Mucosa of gallbladder (tissue), 1 donor: ENCODE data around the gene IRS2. TPM values are rescaled to one million over a fixed set of nuclear protein-coding genes. Genes with fewer than 3 reads are reported as not detected.
"Not testable (repeated sequence)": the region's sequence is repeated elsewhere in the genome, so short reads cannot be mapped to it uniquely, and the experiment has no call there.

ENCODE experiments used
- DNase-seq: peaks from one replicate; pipeline ENCODE4 v3.0.0-alpha.2; 2020; ENCODE audit warnings: low spot score
- total RNA-seq: library from RNA; stranded (reverse); gene quantifications from one replicate; pipeline ENCODE4 v1.2.1, GENCODE V29; 2021
- donor health status: DM: no; HTN: no; CAD: no.

The IRS2 gene
- 25.6 TPM for total RNA-seq

DNA sequence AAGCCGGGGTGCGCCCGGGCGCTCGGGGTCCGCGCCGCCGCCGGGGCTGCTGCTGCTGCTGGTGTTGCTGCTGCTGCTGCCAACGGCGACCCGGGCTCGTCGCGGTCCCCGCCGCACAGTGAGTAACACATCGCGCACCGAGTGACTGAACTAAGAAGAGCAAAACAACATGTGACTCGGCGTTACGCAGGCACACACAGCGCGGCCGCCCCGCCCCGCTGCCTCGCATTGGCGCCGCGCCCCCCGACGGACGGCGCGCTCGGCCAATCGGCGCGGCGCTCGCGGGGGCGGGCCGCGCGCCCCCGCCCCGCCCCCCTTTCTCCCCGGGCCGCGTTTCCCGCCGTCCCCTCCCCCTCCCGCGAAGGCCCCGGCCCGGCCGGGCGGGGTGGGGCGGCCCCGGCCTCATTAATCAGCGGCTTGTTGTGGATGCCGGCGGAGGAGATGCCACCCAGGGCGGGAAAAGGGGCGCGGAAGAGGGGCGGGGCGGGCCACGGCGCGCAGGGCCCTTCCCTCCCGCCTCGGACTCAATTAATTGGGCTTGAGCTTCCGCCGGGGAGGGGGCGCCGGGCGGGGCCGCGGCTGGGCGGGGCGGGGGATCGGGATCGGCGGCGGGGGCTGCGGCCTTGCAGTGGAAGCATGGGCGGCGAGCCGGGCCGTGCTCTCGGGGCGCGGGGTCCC lies at the start of gene IRS2:
Gene IRS2 (minus strand): TSS at position 127 of the 678 bp plus-strand sequence. CDS start 530 bp downstream, outside the sequence.
- DNase-seq, result peak; percentile 96

- DNase-seq, result no peak
Measured at GRCh38 chr13:109834973-109835720, 48.8 kb upstream of the IRS2 start.

DNA sequence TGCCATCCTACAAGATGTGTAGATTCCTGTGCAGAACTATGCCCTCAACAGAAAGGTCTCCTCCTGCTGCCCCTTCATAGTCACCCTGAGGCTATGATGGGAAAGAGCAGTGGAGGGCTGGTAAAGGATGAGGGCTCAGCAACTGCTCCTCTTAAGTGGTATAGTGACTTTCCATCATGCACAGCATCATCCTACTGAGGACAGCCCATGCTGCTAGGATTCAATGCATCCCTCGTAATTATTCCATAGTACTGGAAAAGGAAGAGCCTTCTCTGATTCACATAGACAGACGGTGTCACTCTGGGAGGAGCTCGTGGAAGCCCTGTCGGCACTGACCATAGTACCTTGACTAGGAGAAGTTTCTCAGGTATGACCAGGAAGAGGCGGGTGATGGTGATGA lies 47.6 kb upstream of the IRS2 start:
- DNase-seq, result no peak

DNA sequence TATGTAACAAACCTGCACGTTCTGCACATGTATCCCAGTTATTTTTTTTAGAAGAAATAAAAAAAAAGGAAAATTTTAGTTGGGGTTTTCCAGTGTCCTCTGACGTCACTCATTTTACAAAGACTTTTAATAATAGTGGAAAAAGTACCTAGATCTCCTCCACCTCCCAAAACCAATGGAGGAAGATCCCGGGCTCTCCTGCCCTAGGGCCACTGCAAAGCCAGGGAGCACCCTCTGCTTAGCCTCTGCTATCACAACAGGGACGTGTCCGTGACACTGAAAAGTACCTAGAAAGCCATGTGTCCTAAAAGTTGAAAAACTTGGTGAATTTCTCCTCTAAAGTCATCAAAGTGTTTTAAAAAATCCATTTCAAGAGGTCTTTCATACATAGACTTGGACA lies 46.7 kb upstream of the IRS2 start:
- no peak for DNase-seq

DNA sequence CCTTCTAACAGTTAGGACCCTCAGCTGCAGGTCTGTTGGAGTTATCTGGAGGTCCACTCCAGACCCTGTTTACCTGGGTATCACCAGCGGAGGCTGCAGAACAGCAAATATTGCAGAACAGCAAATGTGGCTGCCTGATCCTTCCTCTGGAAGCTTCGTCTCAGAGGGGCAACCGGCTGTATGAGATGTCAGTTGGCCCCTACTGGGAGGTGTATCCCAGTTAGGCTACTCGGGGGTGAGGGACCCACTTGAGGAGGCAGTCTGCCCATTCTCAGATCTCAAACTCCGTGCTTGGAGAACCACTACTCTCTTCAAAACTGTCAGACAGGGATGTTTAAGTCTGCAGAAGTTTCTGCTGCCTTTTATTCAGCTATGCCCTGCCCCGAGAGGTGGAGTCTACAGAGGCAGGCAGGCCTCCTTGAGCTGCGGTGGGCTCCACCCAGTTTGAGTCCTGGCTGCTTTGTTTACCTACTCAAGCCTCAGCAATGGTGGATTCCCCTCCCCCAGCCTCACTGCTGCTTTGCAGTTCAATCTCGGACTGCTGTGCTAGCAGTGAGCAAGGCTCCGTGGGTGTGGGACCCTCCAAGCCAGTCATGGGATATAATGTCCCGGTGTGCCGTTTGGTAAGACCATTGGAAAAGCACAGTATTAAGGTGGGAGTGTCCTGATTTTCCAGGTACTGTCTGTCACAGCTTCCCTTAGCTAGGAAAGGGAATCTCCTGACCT lies 42.4 kb upstream of the IRS2 start:
- DNase-seq, result not testable (repeated sequence)

- not testable (repeated sequence) for DNase-seq
Measured at GRCh38 chr13:109823201-109823600, 36.8 kb upstream of the IRS2 start.

DNA sequence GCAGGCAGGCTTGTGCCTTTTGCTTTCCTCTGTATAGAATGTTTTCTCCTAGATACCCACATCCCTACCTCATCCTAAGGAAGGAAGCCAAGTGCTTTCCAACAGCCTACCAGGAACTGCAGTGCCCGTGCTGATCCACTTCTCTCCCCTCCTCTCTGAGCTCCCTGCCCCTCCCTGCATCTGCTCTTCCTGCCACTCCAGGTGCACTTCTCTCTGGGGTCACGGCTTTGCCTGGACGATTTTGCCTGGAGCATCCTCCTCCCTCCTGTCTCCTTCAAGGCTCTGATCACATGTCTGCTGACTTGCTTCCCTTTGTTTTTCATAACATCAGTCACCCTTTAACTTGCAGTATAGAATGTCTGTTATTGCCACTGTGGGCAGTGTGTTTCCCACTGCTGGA lies 34.7 kb upstream of the IRS2 start:
- no peak for DNase-seq

DNA sequence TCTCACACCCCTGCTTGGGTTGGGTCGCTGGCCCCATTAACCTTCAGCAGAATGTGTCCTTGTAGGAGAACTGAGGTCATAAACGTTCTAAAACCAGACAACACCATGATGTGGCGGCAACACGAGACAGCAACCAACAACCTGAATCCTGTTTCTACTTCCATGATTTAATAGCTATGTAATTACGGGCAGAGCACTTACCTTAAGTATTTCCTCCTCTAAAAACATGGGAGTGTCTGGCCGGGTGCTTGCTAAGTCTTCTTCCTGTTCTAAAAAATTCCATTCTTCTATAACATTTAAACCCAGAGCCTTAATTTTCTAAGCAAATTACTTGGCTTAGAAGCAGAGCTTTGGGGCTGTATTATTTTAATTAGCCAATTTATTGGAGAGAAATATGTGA lies 33.5 kb upstream of the IRS2 start:
- DNase-seq, result no peak

- DNase-seq, result no peak
Measured at GRCh38 chr13:109818886-109819285, 32.5 kb upstream of the IRS2 start.

DNA sequence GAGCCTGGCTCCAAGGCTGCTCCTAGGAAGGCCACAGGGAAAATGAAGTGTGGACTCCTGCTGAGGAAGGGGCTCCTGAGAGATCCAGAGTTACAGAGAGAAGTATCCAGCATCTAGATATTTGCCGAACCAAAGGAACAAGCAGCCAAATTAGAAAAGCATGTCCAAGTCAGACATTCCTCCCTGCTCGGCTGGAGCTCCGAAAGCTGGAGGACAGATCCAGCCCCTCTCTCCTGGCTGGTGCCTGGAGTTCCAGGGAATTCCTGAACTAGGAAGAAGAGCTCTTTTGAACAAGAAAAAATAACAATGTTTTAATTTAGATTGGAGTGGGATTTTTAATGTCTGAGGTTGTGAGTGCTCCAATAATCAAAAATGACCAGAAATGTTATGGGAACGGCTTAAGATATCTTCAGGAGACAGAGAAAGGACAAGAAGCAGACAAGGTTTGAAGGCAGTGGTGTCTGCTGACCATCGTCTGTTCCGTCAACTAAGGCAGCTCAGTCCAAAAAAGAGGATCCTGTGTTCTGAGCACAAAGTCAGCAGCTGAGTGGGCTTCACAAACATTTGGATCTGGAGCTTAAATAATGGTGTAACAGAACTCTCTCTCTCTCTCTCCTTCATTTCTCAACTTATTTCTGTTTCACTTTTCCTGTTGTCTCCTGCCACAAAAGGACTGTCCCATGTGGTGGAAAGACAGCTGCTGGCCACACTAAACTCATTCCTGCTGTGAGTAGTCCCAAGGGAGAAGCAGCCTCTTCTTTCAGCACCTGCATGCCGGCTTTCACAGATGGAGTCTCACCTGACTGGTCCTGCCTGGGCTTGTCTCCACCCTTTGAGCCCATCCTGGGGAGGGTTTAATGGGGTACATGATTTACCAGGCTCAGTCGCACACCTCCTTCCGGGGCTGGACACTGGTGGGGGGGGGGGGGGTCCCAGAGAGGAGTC lies 31.5 kb upstream of the IRS2 start:
- no peak for DNase-seq

DNA sequence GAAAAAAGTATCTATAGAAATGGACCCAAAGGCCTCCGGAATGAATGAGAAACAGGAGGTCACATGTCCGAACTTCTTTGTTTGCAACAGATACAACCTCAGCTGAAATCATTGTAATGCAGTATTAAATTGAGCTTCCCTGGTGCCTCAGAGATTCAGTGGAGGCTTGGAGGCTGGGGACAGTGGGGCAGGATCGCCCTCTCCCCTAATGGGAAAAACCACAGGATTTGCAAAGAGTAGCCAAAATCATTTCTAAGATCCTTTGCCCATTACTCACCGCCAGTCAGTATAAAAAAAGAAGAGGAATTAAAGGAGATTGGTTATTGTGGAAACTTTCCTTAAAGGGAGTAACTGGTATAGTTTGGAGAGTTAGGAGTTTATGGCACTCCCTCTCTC lies 30.4 kb upstream of the IRS2 start:
- no peak for DNase-seq

DNA sequence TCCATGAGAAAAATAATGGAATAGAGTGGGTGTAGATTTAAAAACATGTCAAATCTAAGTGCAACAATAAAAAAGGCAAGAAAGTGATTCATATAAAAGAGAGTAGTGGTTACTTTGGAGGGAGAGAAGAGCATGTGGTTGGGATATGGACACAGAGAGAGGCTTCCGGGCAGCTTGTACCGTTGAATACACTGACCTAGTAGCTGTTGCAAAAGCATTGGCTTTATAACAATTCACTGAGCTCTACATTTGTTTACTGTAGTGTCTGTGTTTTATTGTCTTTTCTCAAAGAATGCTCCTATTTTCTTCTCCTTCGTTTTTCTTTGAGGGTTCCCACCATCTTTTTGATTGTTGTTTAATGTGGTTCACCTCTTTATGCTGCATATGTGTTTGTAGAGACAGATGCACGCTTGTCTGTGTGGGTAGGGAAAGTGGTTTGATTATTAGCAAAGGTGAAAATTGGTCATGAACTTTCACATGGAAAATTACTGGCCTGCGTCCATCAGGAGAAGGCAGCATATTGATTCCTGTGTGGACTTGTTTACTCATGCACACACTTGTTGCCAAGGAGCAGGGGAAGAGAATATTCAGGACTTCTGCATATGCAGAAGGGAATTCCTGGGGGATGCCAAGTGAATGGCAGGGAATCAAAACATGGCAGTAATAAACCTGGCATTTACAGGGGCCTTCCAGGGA lies 29.9 kb upstream of the IRS2 start:
- DNase-seq, result peak; percentile 78

DNA sequence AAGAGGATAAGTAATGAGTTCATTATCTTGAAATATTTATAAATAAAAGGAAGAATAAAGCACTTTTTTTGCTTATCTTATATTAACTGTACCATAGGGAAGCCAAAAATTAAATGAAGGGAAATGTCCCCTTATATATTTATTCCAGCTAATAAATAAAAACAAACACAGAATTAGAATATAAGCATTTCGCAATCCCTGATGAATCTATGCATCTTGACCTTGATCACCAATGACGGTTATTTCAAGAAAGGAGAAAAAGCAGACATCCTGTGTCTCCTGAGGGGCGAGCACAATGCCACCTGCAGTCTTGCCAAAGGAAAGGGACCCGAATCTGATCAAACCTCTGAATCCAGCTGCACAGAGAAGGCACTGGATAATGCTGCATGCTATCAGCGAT lies 29.3 kb upstream of the IRS2 start:
- DNase-seq, result no peak

- no peak for DNase-seq
Measured at GRCh38 chr13:109813663-109814062, 27.3 kb upstream of the IRS2 start.

DNA sequence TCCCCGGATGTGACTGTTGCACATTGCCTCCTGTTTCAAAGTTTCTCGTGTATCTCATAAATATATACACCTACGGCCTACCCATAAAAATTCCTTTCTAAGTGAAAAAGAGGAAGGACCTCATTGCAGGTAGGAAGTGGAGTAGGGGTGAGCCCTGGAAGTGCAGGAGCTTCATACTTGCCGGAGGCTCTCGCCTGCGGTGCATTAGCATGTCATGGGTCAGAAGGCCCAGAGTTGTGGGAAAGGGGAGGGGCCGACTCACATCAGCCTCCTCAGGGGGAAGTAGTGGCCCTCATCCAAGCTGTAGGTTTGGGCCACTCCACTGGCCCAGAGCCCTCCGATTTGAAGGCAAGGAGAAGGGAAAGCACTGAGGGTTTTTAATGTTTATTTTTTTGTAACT lies 26.0 kb upstream of the IRS2 start:
- no peak for DNase-seq

- no peak for DNase-seq
Measured at GRCh38 chr13:109810761-109811510, 24.6 kb upstream of the IRS2 start.

- DNase-seq, result no peak
Measured at GRCh38 chr13:109809216-109809932, 23.0 kb upstream of the IRS2 start.

GRCh38 chr13:109807345-109807744 lies 21.0 kb upstream of the IRS2 start:
- no peak for DNase-seq

DNA sequence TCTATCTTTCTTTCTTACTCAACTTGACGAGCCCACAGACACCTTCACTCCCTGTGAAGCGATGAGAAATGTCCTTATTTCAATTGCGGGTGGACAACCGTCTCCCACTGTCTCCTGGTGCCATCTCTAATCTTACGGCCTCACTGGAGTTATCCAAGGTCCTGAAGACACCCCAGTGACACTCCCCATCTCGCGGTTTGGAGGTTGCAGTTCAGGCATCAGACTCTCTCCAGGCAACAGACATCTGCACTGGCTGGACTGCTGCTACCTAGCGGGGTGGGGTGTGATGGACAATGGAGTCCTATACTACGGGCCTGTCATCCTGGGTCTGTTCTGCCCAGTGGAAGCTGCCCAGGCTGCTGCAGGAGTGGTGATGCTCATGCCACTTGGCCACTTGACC lies 18.3 kb upstream of the IRS2 start:
- no peak for DNase-seq

GRCh38 chr13:109803825-109804224 lies 17.4 kb upstream of the IRS2 start:
- no peak for DNase-seq
